ENCODE data around the gene APBB1IP.
"Not testable (repeated sequence)": the region's sequence is repeated elsewhere in the genome, so short reads cannot be mapped to it uniquely, and the experiment has no call there.

Gene APBB1IP

GRCh38 chr10:26489081-26489480 is 50.9 kb downstream of the APBB1IP start:
- H3K9me2 ChIP-seq (replicated peaks; ENCODE audit: control insufficient read depth, low read length) = no peaks in the 10 kb centered on the region
- no peaks in the 10 kb centered on the region for H3K27me3 ChIP-seq (ENCODE audit: control insufficient read depth, low read length)
- H3K27ac ChIP-seq (ENCODE audit: low read depth, low read length) = no peak overlapping the region
- H3K9me3 ChIP-seq (ENCODE audit: control insufficient read depth, insufficient read depth, low read length) = no peaks in the 10 kb centered on the region
- no peak overlapping the region for H3K4me2 ChIP-seq (ENCODE audit: low read length)
- H3F3A ChIP-seq (ENCODE audit: control insufficient read depth, insufficient read depth) = no peaks in the 10 kb centered on the region
- H4K20me1 ChIP-seq (ENCODE audit: control insufficient read depth, insufficient read depth, low read depth, low read length) = no peaks in the 10 kb centered on the region
- H3K4me3 ChIP-seq (ENCODE audit: low read length) = no peak overlapping the region
- no peak for TF ChIP-seq EZH2phosphoT487 (IDR thresholded peaks at IDR 0.05; ENCODE audit: borderline replicate concordance, low read length)
- TF ChIP-seq, protein P1, sequence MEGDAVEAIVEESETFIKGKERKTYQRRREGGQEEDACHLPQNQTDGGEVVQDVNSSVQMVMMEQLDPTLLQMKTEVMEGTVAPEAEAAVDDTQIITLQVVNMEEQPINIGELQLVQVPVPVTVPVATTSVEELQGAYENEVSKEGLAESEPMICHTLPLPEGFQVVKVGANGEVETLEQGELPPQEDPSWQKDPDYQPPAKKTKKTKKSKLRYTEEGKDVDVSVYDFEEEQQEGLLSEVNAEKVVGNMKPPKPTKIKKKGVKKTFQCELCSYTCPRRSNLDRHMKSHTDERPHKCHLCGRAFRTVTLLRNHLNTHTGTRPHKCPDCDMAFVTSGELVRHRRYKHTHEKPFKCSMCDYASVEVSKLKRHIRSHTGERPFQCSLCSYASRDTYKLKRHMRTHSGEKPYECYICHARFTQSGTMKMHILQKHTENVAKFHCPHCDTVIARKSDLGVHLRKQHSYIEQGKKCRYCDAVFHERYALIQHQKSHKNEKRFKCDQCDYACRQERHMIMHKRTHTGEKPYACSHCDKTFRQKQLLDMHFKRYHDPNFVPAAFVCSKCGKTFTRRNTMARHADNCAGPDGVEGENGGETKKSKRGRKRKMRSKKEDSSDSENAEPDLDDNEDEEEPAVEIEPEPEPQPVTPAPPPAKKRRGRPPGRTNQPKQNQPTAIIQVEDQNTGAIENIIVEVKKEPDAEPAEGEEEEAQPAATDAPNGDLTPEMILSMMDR (IDR thresholded peaks at IDR 0.05; ENCODE audit: low read depth, low read length, poor library complexity, severe bottlenecking) = no peak
- peaks cover 27% of the 10 kb centered on the region for H3K4me1 ChIP-seq (ENCODE audit: control insufficient read depth, low read length)
- H3K36me3 ChIP-seq (ENCODE audit: control insufficient read depth, low read length) = peaks cover 63% of the 10 kb centered on the region
- peaks cover 85% of the 10 kb centered on the region for H3K79me2 ChIP-seq (ENCODE audit: control insufficient read depth, low read length)

DNA sequence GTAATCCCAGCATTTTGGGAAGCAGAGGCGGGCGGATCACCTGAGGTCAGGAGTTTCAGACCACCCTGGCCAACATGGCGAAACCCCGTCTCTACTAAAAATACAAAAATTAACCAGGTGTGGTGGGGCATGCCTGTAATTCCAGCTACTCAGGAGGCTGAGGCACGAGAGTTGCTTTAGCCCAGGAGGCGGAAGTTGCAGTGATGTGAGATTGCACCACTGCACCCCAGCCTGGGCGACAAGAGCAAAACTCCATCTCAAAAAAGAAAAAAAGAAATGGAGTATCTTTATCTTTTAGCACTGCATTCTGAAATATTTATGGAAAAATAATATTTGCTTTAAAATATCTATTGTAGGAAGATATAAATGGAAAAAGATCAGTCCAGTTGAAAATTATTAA is 52.2 kb downstream of the APBB1IP start:
- H3F3A ChIP-seq (ENCODE audit: control insufficient read depth, insufficient read depth); H3K9me3 ChIP-seq (ENCODE audit: control insufficient read depth, insufficient read depth, low read length); H3K9me2 ChIP-seq (replicated peaks; ENCODE audit: control insufficient read depth, low read length); H3K4me2 ChIP-seq (ENCODE audit: low read length); H4K20me1 ChIP-seq (ENCODE audit: control insufficient read depth, insufficient read depth, low read depth, low read length); H3K4me3 ChIP-seq (ENCODE audit: low read length); H3K27me3 ChIP-seq (ENCODE audit: control insufficient read depth, low read length); H3K27ac ChIP-seq (ENCODE audit: low read depth, low read length): not testable (repeated sequence)
- Histone ChIP-seq H3K79me2 (ENCODE audit: control insufficient read depth, low read length) (peaks cover 73% of the 10 kb centered on the region), H3K4me1 (ENCODE audit: control insufficient read depth, low read length) (peaks cover 19% of the 10 kb centered on the region), H3K36me3 (ENCODE audit: control insufficient read depth, low read length) (peaks cover 70% of the 10 kb centered on the region)

- peaks cover 74% of the 10 kb centered on the region for H3K36me3 ChIP-seq (ENCODE audit: control insufficient read depth, low read length)
- H3K4me1 ChIP-seq (ENCODE audit: control insufficient read depth, low read length) = peaks cover 15% of the 10 kb centered on the region
- no peaks in the 10 kb centered on the region for H3K9me3 ChIP-seq (ENCODE audit: control insufficient read depth, insufficient read depth, low read length)
- H3K4me2 ChIP-seq (ENCODE audit: low read length) = no peak overlapping the region
- no peaks in the 10 kb centered on the region for H3K9me2 ChIP-seq (replicated peaks; ENCODE audit: control insufficient read depth, low read length)
- H3K79me2 ChIP-seq (ENCODE audit: control insufficient read depth, low read length) = peaks cover 68% of the 10 kb centered on the region
- no peaks in the 10 kb centered on the region for H3F3A ChIP-seq (ENCODE audit: control insufficient read depth, insufficient read depth)
- no peaks in the 10 kb centered on the region for H4K20me1 ChIP-seq (ENCODE audit: control insufficient read depth, insufficient read depth, low read depth, low read length)
- H3K4me3 ChIP-seq (ENCODE audit: low read length) = no peak overlapping the region
- H3K27me3 ChIP-seq (ENCODE audit: control insufficient read depth, low read length) = no peaks in the 10 kb centered on the region
- H3K27ac ChIP-seq (ENCODE audit: low read depth, low read length) = no peak overlapping the region
- TF ChIP-seq, protein P1 (IDR thresholded peaks at IDR 0.05; ENCODE audit: low read depth, low read length, poor library complexity, severe bottlenecking) = no peak
- no peak for TF ChIP-seq EZH2phosphoT487 (IDR thresholded peaks at IDR 0.05; ENCODE audit: borderline replicate concordance, low read length)
These were observed 53.1 kb downstream of the APBB1IP start for GRCh38 chr10:26491276-26491675.

DNA sequence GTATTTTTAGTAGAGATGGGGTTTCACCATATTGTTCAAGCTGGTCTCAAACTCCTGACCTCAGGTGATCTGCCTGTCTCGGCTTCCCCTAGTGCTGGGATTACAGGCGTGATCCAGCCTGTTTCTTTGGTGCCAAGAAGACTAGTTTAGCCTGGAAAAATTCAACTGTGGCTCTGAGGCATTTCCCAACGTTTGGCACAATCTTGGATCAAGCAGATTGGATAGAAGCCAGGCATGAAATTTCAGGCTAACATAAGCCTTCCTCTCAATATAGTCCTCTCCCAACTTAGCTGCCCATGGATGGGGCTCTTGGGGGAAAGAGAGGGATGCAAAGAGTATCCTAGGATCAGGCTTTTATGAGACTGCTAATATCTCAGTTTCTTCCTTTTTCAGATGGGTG is 53.8 kb downstream of the APBB1IP start:
- H3K4me3 ChIP-seq (ENCODE audit: low read length) = no peak overlapping the region
- no peaks in the 10 kb centered on the region for H3K9me2 ChIP-seq (replicated peaks; ENCODE audit: control insufficient read depth, low read length)
- H3K36me3 ChIP-seq (ENCODE audit: control insufficient read depth, low read length) = peaks cover 79% of the 10 kb centered on the region
- H3K4me1 ChIP-seq (ENCODE audit: control insufficient read depth, low read length) = peaks cover 13% of the 10 kb centered on the region; the same call in 1 of the 2 replicates
- no peaks in the 10 kb centered on the region for H3K27me3 ChIP-seq (ENCODE audit: control insufficient read depth, low read length)
- H3K27ac ChIP-seq (ENCODE audit: low read depth, low read length) = no peak overlapping the region
- H3K4me2 ChIP-seq (ENCODE audit: low read length) = no peak overlapping the region
- peaks cover 63% of the 10 kb centered on the region for H3K79me2 ChIP-seq (ENCODE audit: control insufficient read depth, low read length)
- no peaks in the 10 kb centered on the region for H4K20me1 ChIP-seq (ENCODE audit: control insufficient read depth, insufficient read depth, low read depth, low read length)
- no peaks in the 10 kb centered on the region for H3K9me3 ChIP-seq (ENCODE audit: control insufficient read depth, insufficient read depth, low read length)
- no peak for TF ChIP-seq EZH2phosphoT487 (IDR thresholded peaks at IDR 0.05; ENCODE audit: borderline replicate concordance, low read length)
- TF ChIP-seq, protein P1 (IDR thresholded peaks at IDR 0.05; ENCODE audit: low read depth, low read length, poor library complexity, severe bottlenecking) = no peak
- no peaks in the 10 kb centered on the region for H3F3A ChIP-seq (ENCODE audit: control insufficient read depth, insufficient read depth)

DNA sequence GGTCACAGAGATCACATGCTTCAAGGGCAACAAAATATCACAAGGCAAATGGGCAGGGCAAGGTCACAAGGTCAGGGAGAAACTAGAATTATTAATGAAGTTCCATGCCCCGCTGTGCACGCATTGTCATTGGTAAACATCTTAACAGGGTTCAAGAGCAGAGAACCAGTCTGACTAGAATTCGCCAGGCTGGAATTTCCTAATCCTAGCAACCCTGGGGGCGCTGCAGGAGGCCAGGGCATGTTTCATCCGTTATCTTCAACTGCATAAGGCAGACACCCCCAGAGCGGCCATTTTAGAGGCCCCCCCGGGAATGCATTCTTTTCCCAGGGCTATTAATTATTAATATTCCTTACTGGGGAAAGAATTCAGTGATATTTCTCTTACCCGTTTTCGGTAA is 54.6 kb downstream of the APBB1IP start:
- Histone ChIP-seq H3K36me3 (ENCODE audit: control insufficient read depth, low read length) (peaks cover 80% of the 10 kb centered on the region), H3K79me2 (ENCODE audit: control insufficient read depth, low read length) (peaks cover 55% of the 10 kb centered on the region)
- H3K4me1 ChIP-seq (ENCODE audit: control insufficient read depth, low read length); H3K9me3 ChIP-seq (ENCODE audit: control insufficient read depth, insufficient read depth, low read length); H4K20me1 ChIP-seq (ENCODE audit: control insufficient read depth, insufficient read depth, low read depth, low read length); H3K27me3 ChIP-seq (ENCODE audit: control insufficient read depth, low read length); H3K4me2 ChIP-seq (ENCODE audit: low read length); H3F3A ChIP-seq (ENCODE audit: control insufficient read depth, insufficient read depth); H3K4me3 ChIP-seq (ENCODE audit: low read length); H3K9me2 ChIP-seq (replicated peaks; ENCODE audit: control insufficient read depth, low read length); H3K27ac ChIP-seq (ENCODE audit: low read depth, low read length): not testable (repeated sequence)

Measured in DOHH2 (cell line).